ENCODE results near the gene TMEM132D.

DNA sequence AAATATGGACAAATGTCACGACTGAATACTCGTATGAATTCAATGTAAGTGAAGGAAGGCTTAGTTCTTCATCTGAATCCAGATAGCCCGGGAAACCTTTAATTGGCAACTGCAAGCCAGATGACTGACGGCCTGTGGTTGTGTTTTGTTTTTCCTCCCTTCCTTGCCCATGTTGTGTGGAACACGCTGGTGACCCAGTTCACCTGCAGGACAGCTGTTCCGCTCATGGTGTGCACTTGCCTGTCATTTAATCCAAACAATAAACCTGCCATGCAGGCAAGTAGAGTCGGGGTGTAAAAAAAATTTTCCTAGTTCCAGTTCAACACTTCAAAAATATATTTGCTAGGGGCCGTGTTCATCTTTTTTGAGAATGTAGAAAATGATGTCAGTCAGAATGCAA, 88.0 kb downstream of the TMEM132D start:
- TF ChIP-seq, protein P1, sequence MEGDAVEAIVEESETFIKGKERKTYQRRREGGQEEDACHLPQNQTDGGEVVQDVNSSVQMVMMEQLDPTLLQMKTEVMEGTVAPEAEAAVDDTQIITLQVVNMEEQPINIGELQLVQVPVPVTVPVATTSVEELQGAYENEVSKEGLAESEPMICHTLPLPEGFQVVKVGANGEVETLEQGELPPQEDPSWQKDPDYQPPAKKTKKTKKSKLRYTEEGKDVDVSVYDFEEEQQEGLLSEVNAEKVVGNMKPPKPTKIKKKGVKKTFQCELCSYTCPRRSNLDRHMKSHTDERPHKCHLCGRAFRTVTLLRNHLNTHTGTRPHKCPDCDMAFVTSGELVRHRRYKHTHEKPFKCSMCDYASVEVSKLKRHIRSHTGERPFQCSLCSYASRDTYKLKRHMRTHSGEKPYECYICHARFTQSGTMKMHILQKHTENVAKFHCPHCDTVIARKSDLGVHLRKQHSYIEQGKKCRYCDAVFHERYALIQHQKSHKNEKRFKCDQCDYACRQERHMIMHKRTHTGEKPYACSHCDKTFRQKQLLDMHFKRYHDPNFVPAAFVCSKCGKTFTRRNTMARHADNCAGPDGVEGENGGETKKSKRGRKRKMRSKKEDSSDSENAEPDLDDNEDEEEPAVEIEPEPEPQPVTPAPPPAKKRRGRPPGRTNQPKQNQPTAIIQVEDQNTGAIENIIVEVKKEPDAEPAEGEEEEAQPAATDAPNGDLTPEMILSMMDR (IDR thresholded peaks at IDR 0.05; ENCODE audit: insufficient read depth, low read depth, low read length) = no peak
- TF ChIP-seq EZH2 (IDR thresholded peaks at IDR 0.05; ENCODE audit: insufficient read depth, low read length) = no peak

Data from astrocyte (in vitro differentiated cells and primary cell).